Measurements from ENCODE around the gene DYRK2.

DYRK2 gene

GRCh38 chr12:67618303-67618702 lies 30.2 kb upstream of the DYRK2 start:
- H3K4me3 ChIP-seq (ENCODE audit: control insufficient read depth, low read depth, low read length), result no peak overlapping the region
- no peak for DNase-seq (ENCODE audit: low read depth)
- TF ChIP-seq, protein P1, sequence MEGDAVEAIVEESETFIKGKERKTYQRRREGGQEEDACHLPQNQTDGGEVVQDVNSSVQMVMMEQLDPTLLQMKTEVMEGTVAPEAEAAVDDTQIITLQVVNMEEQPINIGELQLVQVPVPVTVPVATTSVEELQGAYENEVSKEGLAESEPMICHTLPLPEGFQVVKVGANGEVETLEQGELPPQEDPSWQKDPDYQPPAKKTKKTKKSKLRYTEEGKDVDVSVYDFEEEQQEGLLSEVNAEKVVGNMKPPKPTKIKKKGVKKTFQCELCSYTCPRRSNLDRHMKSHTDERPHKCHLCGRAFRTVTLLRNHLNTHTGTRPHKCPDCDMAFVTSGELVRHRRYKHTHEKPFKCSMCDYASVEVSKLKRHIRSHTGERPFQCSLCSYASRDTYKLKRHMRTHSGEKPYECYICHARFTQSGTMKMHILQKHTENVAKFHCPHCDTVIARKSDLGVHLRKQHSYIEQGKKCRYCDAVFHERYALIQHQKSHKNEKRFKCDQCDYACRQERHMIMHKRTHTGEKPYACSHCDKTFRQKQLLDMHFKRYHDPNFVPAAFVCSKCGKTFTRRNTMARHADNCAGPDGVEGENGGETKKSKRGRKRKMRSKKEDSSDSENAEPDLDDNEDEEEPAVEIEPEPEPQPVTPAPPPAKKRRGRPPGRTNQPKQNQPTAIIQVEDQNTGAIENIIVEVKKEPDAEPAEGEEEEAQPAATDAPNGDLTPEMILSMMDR (IDR thresholded peaks at IDR 0.05; ENCODE audit: control insufficient read depth, insufficient read depth, low read depth, low read length, missing control alignments), result no peak

DNA sequence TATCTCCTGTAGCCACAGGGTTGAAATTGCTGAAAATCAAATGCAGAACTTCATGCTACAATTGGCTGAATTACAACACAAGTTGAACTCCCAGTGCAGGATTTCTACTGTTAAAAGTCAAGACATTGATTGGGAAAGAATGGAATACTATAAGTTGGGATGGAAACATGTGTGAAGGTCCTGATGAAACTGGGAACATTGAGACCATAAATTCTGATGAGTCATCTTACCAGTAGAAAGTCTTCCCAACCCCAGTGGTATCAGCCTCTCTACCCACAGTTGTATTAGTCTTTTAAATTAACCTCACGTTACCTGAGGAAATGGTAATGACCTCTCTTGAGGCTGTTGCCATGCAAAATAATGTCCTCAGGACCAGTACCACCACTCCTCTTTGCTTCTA lies 27.4 kb upstream of the DYRK2 start:
- TF ChIP-seq, protein P1 (IDR thresholded peaks at IDR 0.05; ENCODE audit: control insufficient read depth, insufficient read depth, low read depth, low read length, missing control alignments), result no peak
- no peak for DNase-seq (ENCODE audit: low read depth)
- H3K4me3 ChIP-seq (ENCODE audit: control insufficient read depth, low read depth, low read length), result no peak overlapping the region

GRCh38 chr12:67621926-67622325 lies 26.6 kb upstream of the DYRK2 start:
- H3K4me3 ChIP-seq (ENCODE audit: control insufficient read depth, low read depth, low read length), result no peak overlapping the region
- TF ChIP-seq, protein P1 (IDR thresholded peaks at IDR 0.05; ENCODE audit: control insufficient read depth, insufficient read depth, low read depth, low read length, missing control alignments), result no peak
- DNase-seq (ENCODE audit: low read depth), result no peak

- H3K4me3 ChIP-seq (ENCODE audit: control insufficient read depth, low read depth, low read length), result no peak overlapping the region
- TF ChIP-seq, protein P1 (IDR thresholded peaks at IDR 0.05; ENCODE audit: control insufficient read depth, insufficient read depth, low read depth, low read length, missing control alignments), result no peak
- DNase-seq (ENCODE audit: low read depth), result no peak
Measured at GRCh38 chr12:67623259-67623658, 25.3 kb upstream of the DYRK2 start.

- no peak for DNase-seq (ENCODE audit: low read depth)
Measured at GRCh38 chr12:67624355-67624754, 24.2 kb upstream of the DYRK2 start.

GRCh38 chr12:67625004-67625403 lies 23.5 kb upstream of the DYRK2 start:
- TF ChIP-seq, protein P1 (IDR thresholded peaks at IDR 0.05; ENCODE audit: control insufficient read depth, insufficient read depth, low read depth, low read length, missing control alignments), result no peak

More at GRCh38 chr12:67624355-67624754, 24.2 kb upstream of the DYRK2 start:
- H3K4me3 ChIP-seq (ENCODE audit: control insufficient read depth, low read depth, low read length), result no peak overlapping the region
- TF ChIP-seq, protein P1 (IDR thresholded peaks at IDR 0.05; ENCODE audit: control insufficient read depth, insufficient read depth, low read depth, low read length, missing control alignments), result no peak

DNA sequence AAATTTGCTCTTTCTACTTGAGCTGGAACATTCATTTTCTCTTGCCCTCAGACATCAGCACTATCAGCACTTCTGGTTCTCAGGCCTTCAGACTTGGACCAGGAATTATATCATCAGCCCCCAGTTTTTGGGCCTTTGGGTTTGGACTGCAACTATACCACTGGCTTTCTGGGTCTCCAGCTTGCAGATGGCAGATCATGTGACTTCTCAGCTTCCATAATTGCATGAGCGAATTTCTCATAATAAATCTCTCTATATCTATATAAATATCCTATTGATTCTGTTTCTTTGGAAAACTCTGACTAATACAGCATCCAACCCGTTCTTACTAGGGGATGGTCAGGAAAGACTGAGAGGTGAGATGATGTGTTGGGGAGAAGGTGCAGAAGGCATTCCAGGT lies 22.4 kb upstream of the DYRK2 start:
- TF ChIP-seq, protein P1 (IDR thresholded peaks at IDR 0.05; ENCODE audit: control insufficient read depth, insufficient read depth, low read depth, low read length, missing control alignments), result no peak
- no peak overlapping the region for H3K4me3 ChIP-seq (ENCODE audit: control insufficient read depth, low read depth, low read length)
- DNase-seq (ENCODE audit: low read depth), result no peak

More at GRCh38 chr12:67625004-67625403, 23.5 kb upstream of the DYRK2 start:
- H3K4me3 ChIP-seq (ENCODE audit: control insufficient read depth, low read depth, low read length), result no peak overlapping the region
- no peak for DNase-seq (ENCODE audit: low read depth)

All from AG09309 (cell line).